Stomach (tissue), 9 donors: ENCODE measurements around the gene CLCN3. TPM values are rescaled to one million over a fixed set of nuclear protein-coding genes. Genes with fewer than 3 reads are reported as not detected.
A peak's percentile ranks its signal among the peaks of the same experiment; 100 is the strongest.
"Not testable (repeated sequence)": the region's sequence is repeated elsewhere in the genome, so short reads cannot be mapped to it uniquely, and the experiment has no call there.

ENCODE experiments used
- DNase-seq, 2 donors: peaks; one replicate each; pipeline versions ENCODE4 v3.0.0 to v3.0.0-alpha.2; 2013 to 2019
- H3K27ac ChIP-seq, 5 donors: fragments of 200-600 bp in 4 of 5; sonication (generic) in 4 of 5; one replicate each; pipeline ENCODE4 v1.5.1; 2013 to 2019; ENCODE audit warnings: mild to moderate bottlenecking in 1 of 5, moderate library complexity in 1 of 5
- H3K27me3 ChIP-seq, 3 donors: fragments of 200-600 bp; sonication (generic); one replicate each; pipeline ENCODE4 v1.5.1; 2017 to 2019; ENCODE audit warnings: mixed run types in 1 of 3
- H3K36me3 ChIP-seq, 4 donors: fragments of 200-600 bp; sonication (generic); 1 replicate in 3 of 4; 2 replicates in 1 of 4; pipeline ENCODE4 v1.5.1; 2016 to 2019
- H3K4me1 ChIP-seq, 4 donors: fragments of 200-600 bp; sonication (generic); one replicate each; pipeline ENCODE4 v1.5.1; 2016 to 2019
- H3K4me3 ChIP-seq, 4 donors: fragments of 200-600 bp; sonication (generic) in 3 of 4; one replicate each; pipeline ENCODE4 v1.5.1; 2016 to 2019; ENCODE audit warnings: mild to moderate bottlenecking in 1 of 4
- H3K9me3 ChIP-seq, 4 donors: fragments of 200-600 bp; sonication (generic); one replicate each; pipeline ENCODE4 v1.5.1; 2016 to 2019
- CTCF ChIP-seq, 7 experiments: fragments of 450-650 bp in 4 of 7; fragments of 200-600 bp in 3 of 7; sonication (generic) in 3 of 7; IDR thresholded peaks; one replicate each; pipeline ENCODE4 v1.5.1; 2016 to 2019; ENCODE audit warnings: antibody characterized with exemption in 7 of 7, control low read depth in 2 of 7, mild to moderate bottlenecking in 1 of 7
- EP300 ChIP-seq: sonication (generic); formaldehyde crosslinking; IDR thresholded peaks from one replicate; pipeline ENCODE4 v1.6.1; 2017; ENCODE audit warnings: antibody characterized with exemption
- POLR2A ChIP-seq, 4 donors: fragments of 450-650 bp; IDR thresholded peaks; one replicate each; pipeline ENCODE4 v1.6.1; 2016; ENCODE audit warnings: antibody characterized with exemption in 4 of 4, control low read depth in 2 of 4, mild to moderate bottlenecking in 1 of 4, moderate library complexity in 1 of 4
- POLR2AphosphoS5 ChIP-seq, 3 donors: sonication (generic); formaldehyde crosslinking; IDR thresholded peaks; one replicate each; pipeline ENCODE4 v1.6.1; 2016; ENCODE audit warnings: antibody characterized with exemption in 3 of 3
- WGBS, 5 donors: extraction: QIAGEN DNeasy Blood & Tissue Kit in 3 of 5; methylation state at CpG; one replicate each; pipeline versions ENCODE4 v1.1.5 to v1.1.7; 2013 to 2018; 5-methylcytosine and 5-hydroxymethylcytosine counted together
- intact Hi-C: fragments of 100-400 bp; cut with DNase I; formaldehyde crosslinking; loops from one replicate; pipeline ENCODE4 v1.15.1; 2023; ENCODE audit warnings: low total_unique reads
- polyA plus RNA-seq, 3 donors: library from polyadenylated mRNA; stranded (reverse); fragments of 200-250 nt; gene quantifications; one replicate each; pipeline ENCODE4 v1.2.3, GENCODE V29; 2013
- total RNA-seq, 5 donors: library from RNA; depleted of rRNA; stranded (reverse); fragments of >200 nt; gene quantifications; one replicate each; pipeline versions ENCODE4 v1.1.0 to v1.2.3, GENCODE V29; 2014 to 2016
- donor health status: healthy with polysubstance abuse.
- donor health status: Bipolar disorder and iron deficiency.
- donor health status: healthy.

CLCN3 gene
- total and polyA plus RNA-seq, 8 donors, result 2.3 to 228 (median 8.9) TPM

- Histone ChIP-seq H3K9me3 (no peaks in the 10 kb centered on the region), H3K4me3 (peak overlapping the region; percentile 58 to 73 (median 64)), H3K27ac (peak overlapping the region; percentile 47 to 97 (median 96)), H3K27me3 (no peaks in the 10 kb centered on the region), H3K4me1 (peaks cover 6 to 58% (median 30%) of the 10 kb centered on the region in 4 donors), H3K36me3 (no peaks in the 10 kb centered on the region)
- 7 to 15% (median 9%) methylated on average over 4 of the region's 4 CpGs for WGBS, 5 donors
- intact Hi-C loops, result no loop called here
- TF ChIP-seq POLR2A (IDR thresholded peaks at IDR 0.05), result no peak
- TF ChIP-seq CTCF (IDR thresholded peaks at IDR 0.05), result no peak
- DNase-seq, result peak in 1 of 2 donors; percentile 16
Observed at GRCh38 chr4:169622566-169622965, 2.2 kb downstream of the CLCN3 start.

GRCh38 chr4:169624012-169624411, 3.6 kb downstream of the CLCN3 start:
- H3K4me3 ChIP-seq, intact Hi-C loops, H3K27ac ChIP-seq, H3K9me3 ChIP-seq, H3K27me3 ChIP-seq, DNase-seq, H3K36me3 ChIP-seq: not testable (repeated sequence)
- WGBS, 5 donors, result 88 to 97% (median 95%) methylated on average over 6 of the region's 6 CpGs
- peaks cover 6 to 65% (median 30%) of the 10 kb centered on the region in 4 donors for H3K4me1 ChIP-seq

- DNase-seq, result no peak
- Histone ChIP-seq H3K27ac (no peak overlapping the region), H3K9me3 (no peaks in the 10 kb centered on the region), H3K27me3 (no peaks in the 10 kb centered on the region), H3K4me1 (peaks cover 6 to 61% (median 26%) of the 10 kb centered on the region in 4 donors), H3K36me3 (no peaks in the 10 kb centered on the region), H3K4me3 (no peak overlapping the region)
- 79 to 94% (median 91%) methylated on average over 5 of the region's 5 CpGs for WGBS, 5 donors
- intact Hi-C loops, result no loop called here
- no peak for TF ChIP-seq POLR2AphosphoS5 (IDR thresholded peaks at IDR 0.05)
- TF ChIP-seq CTCF (IDR thresholded peaks at IDR 0.05), result no peak
- no peak for TF ChIP-seq POLR2A (IDR thresholded peaks at IDR 0.05)
- no peak for TF ChIP-seq EP300
Observed at GRCh38 chr4:169625886-169626285, 5.5 kb downstream of the CLCN3 start.

- DNase-seq, result no peak
- H3K9me3 ChIP-seq, result no peaks in the 10 kb centered on the region
- H3K36me3 ChIP-seq, result no peaks in the 10 kb centered on the region
- peak overlapping the region in 1 of 5 donors; percentile 25 for H3K27ac ChIP-seq
- 86 to 95% (median 90%) methylated on average over 6 of the region's 6 CpGs for WGBS, 5 donors
- H3K4me3 ChIP-seq, result no peak overlapping the region
- no peak for TF ChIP-seq POLR2A (IDR thresholded peaks at IDR 0.05)
- no peak for TF ChIP-seq POLR2AphosphoS5 (IDR thresholded peaks at IDR 0.05)
- no peak for TF ChIP-seq CTCF (IDR thresholded peaks at IDR 0.05)
- no peak for TF ChIP-seq EP300
- intact Hi-C loops, result no loop called here
- H3K4me1 ChIP-seq, result peaks cover 6 to 54% (median 23%) of the 10 kb centered on the region in 4 donors
- no peaks in the 10 kb centered on the region for H3K27me3 ChIP-seq
Observed at GRCh38 chr4:169626331-169627282, 6.2 kb downstream of the CLCN3 start.

- Histone ChIP-seq H3K27me3 (no peaks in the 10 kb centered on the region), H3K36me3 (no peaks in the 10 kb centered on the region), H3K9me3 (no peaks in the 10 kb centered on the region), H3K4me1 (peaks cover 6 to 47% (median 19%) of the 10 kb centered on the region in 4 donors), H3K4me3 (no peak overlapping the region), H3K27ac (peak overlapping the region in 1 of 5 donors; percentile 25)
- intact Hi-C loops, result no loop called here
- peak in 1 of 2 donors; percentile 37 for DNase-seq
- WGBS, 5 donors, result 47 to 72% (median 63%) methylated on average over 1 of the region's 1 CpG
- TF ChIP-seq POLR2AphosphoS5 (IDR thresholded peaks at IDR 0.05) (no peak), CTCF (IDR thresholded peaks at IDR 0.05) (no peak), EP300 (no peak), POLR2A (IDR thresholded peaks at IDR 0.05) (no peak)
Observed at GRCh38 chr4:169627307-169627706, 6.9 kb downstream of the CLCN3 start.
